ENCODE data around the gene SMC4.

The SMC4 gene

GRCh38 chr3:160475884-160476283, 76.4 kb downstream of the SMC4 start:
- no peak for DNase-seq (ENCODE audit: low read depth, low spot score)

DNA sequence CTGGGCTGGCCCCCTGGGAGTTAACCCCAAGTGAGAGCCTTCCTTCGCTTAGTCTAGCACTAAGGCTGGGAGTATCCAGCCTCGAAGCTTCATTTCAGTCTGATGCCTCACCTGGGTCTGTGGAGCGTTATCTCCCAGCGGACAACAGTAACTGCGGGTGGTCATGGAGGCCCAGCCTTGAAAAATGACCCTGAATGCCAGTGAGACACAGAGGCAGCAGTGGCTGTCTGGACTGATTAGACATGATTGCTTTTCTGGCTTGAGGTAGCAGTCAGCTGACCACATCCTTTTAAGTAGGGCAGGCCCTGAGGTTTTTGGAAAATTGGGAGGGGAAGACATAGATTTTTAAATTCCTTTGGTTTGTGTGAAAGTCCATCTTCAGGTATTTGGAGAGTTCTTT, 78.3 kb downstream of the SMC4 start:
- DNase-seq (ENCODE audit: low read depth, low spot score) = no peak

GRCh38 chr3:160478338-160478737, 78.9 kb downstream of the SMC4 start:
- no peak for DNase-seq (ENCODE audit: low read depth, low spot score)

- no peak for DNase-seq (ENCODE audit: low read depth, low spot score)
Measured at GRCh38 chr3:160479376-160479775, 79.9 kb downstream of the SMC4 start.

GRCh38 chr3:160480931-160481330, 81.5 kb downstream of the SMC4 start:
- DNase-seq (ENCODE audit: low read depth, low spot score) = peak; percentile 30

DNA sequence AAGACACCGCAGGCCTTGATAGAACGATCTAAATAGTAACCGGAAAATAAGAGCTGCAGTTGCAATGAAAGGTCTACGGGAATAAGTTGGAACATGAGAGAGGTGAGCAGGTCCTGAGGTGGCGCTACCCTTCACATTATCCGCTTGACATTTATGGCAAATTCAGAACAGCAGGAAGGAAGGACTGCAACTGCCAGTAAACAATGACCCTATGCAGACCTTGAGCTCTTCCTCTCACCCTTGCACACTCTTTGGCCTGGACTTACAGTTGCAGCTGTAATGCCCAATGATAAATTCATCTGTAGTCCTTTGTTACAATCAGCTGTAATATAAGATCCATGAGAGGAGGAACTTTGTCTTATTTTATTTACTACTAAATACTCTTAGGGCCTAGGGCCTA, 82.4 kb downstream of the SMC4 start:
- DNase-seq (ENCODE audit: low read depth, low spot score) = no peak

DNA sequence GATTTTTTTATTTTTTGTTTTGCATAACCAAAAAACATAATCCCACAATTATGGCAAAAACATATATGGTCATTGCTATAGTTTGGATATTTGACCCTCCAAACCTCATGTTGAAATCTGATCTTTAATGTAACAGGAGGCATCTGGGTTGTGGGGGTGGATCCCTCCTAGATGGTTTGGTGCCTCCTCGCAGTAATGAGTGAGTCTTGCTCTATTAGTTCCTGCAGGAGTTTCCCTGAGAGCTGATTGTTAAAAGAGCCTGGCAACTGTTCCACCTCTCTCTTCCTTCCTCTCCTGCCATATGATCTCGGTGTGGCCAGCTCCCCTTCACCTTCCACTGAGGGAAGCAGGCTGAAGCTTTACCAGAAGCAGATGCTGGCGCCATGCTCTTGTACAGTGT, 83.3 kb downstream of the SMC4 start:
- DNase-seq (ENCODE audit: low read depth, low spot score) = no peak
